Rectal smooth muscle tissue (tissue), 1 donor: ENCODE results near the gene RANBP3.
A peak's percentile ranks its signal among the peaks of the same experiment; 100 is the strongest.

ENCODE experiments used
- H3K27ac ChIP-seq: one replicate; pipeline ENCODE4 v1.7.0; 2013; ENCODE audit warnings: low read depth, low read length, inconsistent platforms
- H3K27me3 ChIP-seq: one replicate; pipeline ENCODE4 v1.7.0; 2013; ENCODE audit warnings: low read length; ENCODE audit not compliant: control insufficient read depth, insufficient read depth
- H3K36me3 ChIP-seq: one replicate; pipeline ENCODE4 v1.7.0; 2013; ENCODE audit warnings: low read length; ENCODE audit not compliant: control insufficient read depth, insufficient read depth
- H3K4me1 ChIP-seq: one replicate; pipeline ENCODE4 v1.7.0; 2013; ENCODE audit warnings: low read length; ENCODE audit not compliant: control insufficient read depth, insufficient read depth
- H3K4me3 ChIP-seq: one replicate; pipeline ENCODE4 v1.7.0; 2013; ENCODE audit warnings: low read length
- H3K9ac ChIP-seq: one replicate; pipeline ENCODE4 v1.7.0; 2013; ENCODE audit warnings: low read length

RANBP3 gene

DNA sequence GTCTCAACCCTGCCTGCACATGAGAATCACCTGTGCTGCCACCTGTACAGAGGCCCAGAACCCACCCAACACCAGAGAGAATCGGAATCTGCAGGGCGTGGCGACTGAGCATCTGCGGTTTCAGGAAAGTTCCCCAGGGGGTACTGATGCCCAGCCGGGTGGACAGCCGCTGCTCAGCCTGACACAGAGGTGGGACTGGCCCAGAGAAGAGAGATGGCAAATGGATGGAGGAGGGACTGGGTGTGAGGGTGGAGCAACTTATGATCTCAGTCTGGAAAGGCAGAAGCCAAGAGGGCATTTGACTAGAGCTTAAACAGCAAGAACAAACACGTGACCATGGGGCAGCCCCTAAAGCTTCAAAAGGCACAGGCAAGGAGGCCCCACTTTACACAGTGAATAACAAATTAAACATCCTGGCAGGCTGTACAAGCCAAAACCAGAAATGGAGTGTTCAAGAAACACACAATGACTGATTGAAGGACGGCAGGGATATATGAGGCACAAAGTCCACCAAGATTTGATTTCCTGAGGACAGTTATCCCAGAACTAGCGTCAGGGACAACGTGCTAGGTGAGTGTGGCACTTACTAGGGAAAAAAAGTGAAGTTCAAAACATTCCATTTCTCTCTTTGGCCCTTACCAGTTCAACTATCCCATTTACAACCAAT, 3.1 kb downstream of the RANBP3 start:
- Histone ChIP-seq H3K27me3 (no peaks in the 10 kb centered on the region), H3K27ac (no peak overlapping the region), H3K36me3 (no peaks in the 10 kb centered on the region), H3K9ac (no peak overlapping the region), H3K4me1 (peaks cover 12% of the 10 kb centered on the region), H3K4me3 (no peak overlapping the region)

DNA sequence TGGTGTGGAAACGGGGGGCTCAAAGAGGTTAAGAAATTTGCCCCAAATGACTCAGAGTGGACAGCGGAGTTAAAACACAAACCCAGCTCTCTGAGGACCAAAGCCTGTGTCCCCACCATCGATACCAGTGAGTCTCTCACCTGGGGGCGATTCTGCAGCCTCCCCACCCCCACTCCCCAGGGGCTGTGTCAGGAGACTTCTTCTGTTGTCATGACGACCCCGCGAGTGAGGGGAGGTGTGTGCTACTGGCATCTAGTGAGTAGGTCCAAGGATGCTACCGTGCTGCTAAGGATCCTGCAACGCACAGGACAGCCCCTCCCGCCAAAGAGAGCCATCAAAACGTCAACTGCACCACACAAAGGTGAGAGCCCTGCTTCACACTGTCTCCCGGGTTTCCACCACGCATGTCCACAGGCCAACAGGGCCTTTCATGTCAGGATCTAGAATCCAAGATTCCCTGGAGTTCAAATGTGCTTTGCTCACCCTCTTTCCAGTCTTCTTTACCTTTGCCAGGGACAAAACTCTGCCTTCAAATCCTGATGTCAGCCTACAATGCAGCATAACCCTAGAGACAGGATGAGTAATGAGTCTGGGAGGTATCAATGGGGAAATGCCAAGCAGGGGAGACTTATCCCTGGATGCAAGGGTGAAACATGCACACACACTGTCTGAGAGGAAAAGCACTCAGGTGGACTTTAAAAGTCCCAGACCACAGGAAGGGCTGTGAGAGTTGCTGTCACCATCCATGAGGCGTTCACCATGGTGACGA, 3.9 kb downstream of the RANBP3 start:
- no peaks in the 10 kb centered on the region for H3K36me3 ChIP-seq
- no peak overlapping the region for H3K4me3 ChIP-seq
- peaks cover 12% of the 10 kb centered on the region for H3K4me1 ChIP-seq
- no peak overlapping the region for H3K27ac ChIP-seq
- no peaks in the 10 kb centered on the region for H3K27me3 ChIP-seq
- H3K9ac ChIP-seq = no peak overlapping the region

DNA sequence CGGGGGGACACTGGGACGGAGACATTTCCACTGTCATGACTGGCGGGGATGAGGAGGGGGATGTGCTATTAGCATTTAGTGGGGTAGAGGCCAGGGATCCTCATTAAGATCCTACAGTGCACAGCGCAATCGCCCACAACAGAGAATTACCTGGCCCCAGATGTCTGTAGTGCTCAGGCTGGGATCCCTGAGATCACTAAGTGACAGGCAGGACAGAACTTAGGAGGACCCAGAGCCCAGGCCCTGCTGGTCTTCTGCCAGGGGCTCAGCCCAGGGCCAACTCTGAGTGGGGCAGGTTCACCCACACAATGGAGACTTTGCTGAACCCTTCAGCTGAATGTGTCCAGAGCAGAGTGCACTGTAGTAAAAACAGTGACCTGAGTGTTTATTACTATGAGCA, 4.6 kb downstream of the RANBP3 start:
- H3K4me3 ChIP-seq = no peak overlapping the region
- no peak overlapping the region for H3K9ac ChIP-seq
- no peaks in the 10 kb centered on the region for H3K36me3 ChIP-seq
- peaks cover 16% of the 10 kb centered on the region for H3K4me1 ChIP-seq
- H3K27me3 ChIP-seq = no peaks in the 10 kb centered on the region
- no peak overlapping the region for H3K27ac ChIP-seq

DNA sequence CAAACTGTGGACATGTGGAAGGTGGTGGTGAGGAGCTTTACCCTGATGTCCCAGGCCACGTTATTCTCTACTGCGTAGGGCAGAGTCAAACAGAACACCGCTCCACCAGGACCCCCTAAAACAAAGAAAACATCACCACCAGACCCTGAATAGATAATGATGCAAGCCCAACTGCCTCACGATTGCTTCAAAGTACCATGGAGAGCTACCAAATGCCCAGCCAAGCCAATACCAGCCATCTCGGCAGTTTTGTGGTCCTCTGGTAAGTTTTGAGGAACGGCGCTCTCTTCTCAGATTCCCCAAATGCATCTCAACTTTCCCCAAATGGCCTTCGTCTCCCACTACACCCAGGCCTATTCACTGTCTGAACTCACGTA, 5.6 kb downstream of the RANBP3 start:
- H3K27me3 ChIP-seq = no peaks in the 10 kb centered on the region
- no peak overlapping the region for H3K9ac ChIP-seq
- no peak overlapping the region for H3K27ac ChIP-seq
- no peaks in the 10 kb centered on the region for H3K36me3 ChIP-seq
- no peak overlapping the region for H3K4me3 ChIP-seq
- H3K4me1 ChIP-seq = peaks cover 25% of the 10 kb centered on the region

DNA sequence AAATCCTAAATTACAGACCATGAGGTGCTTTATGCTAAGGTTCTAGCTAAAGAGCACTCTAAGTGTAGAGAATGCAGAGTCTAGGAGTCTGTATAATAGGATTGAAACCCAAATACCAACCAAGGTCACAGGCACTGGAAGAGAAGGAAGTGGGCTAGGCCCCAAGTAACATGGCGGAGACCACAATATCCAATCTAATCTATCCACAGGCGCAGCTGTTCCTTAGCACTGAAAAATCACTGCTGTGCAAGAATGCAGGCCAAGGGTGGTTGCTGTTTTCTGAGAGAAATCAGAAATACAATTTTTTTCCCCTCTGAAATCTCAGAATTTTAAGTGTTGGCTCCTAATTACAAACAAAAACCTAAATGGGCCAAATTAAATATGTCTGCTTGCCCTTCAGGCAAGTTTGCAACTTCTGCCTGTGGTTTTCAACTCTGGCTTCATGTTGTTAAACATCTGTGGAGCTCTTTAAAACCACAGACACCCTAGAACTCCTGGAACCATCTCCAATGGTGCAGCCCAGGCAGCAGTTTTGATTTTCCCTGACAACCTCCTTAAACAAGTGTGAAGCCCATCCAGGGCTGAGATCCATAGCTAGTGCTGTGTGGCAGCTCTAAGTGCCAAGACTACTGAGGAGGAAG, 6.1 kb downstream of the RANBP3 start:
- Histone ChIP-seq H3K27me3 (no peaks in the 10 kb centered on the region), H3K27ac (no peak overlapping the region), H3K4me1 (peaks cover 27% of the 10 kb centered on the region), H3K4me3 (no peak overlapping the region), H3K36me3 (no peaks in the 10 kb centered on the region), H3K9ac (no peak overlapping the region)

DNA sequence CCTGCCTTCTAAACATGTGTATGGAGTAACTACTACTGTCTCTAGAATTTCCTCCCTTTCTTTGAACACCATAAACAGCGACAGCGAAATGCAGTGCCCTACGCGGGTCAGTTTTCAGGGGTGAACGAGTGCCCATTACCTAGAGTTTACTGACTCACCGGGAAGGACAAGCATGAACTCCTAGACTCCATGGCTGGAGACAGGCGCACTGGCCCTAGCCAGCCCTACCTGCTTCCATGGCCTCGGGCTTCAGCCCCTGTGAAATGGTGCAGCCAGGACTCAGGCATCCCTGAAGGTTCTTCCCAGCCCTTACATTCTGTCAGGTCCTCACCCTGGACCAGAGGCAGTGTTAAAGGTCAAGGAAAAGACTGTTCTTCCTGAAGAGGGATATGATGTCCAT, 8.5 kb downstream of the RANBP3 start:
- H3K27me3 ChIP-seq = no peaks in the 10 kb centered on the region
- peaks cover 32% of the 10 kb centered on the region for H3K4me1 ChIP-seq
- H3K9ac ChIP-seq = no peak overlapping the region
- peaks cover 2% of the 10 kb centered on the region for H3K36me3 ChIP-seq
- no peak overlapping the region for H3K27ac ChIP-seq
- H3K4me3 ChIP-seq = no peak overlapping the region

DNA sequence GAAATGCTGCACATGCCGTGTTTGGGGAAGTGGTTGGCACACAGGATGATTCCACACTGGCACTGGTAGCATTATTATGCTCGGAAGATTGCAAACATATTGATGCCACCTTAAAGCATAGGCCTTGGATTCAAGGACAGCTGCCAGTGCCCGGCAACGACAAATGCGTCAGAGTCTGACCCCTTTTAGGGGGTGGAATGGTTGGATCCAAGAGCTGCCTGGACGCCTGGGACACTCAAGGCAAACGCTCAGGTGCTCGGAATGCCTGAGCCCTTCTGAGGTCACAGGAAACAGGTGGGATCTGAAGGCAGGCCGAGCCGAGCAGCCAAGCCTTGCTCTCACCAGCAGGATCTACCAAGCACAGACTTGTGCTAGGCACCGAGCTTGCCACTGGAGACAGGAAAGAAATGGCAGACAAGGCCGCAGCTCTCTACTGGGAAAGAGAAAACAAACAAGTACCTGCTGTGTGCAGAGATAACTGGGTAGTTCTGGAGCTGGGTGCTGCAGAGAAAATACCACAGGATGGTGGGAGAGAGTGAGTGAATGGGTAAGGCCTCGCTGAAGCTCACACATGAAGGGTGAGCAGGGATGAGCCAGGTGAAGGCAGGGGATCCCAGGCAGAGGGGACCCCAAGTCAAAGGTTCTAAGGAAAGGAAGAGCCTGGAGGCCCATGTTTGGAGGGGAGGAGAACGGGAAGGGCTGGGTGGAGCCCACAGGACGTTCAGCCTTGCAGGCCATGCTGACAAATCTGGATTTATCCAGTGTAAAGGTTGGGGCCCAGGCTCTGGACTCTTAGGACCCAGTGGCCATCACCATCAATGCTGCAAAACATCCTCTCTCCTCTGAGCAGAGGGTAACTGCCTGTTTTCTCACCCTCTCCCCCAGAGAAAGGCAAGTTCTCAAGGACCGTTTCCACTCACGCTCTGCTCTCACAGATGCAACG, 9.2 kb downstream of the RANBP3 start:
- Histone ChIP-seq H3K4me1 (peaks cover 32% of the 10 kb centered on the region), H3K9ac (no peak overlapping the region), H3K27me3 (no peaks in the 10 kb centered on the region), H3K36me3 (peaks cover 2% of the 10 kb centered on the region), H3K4me3 (peak overlapping the region; percentile 1), H3K27ac (peak overlapping the region; percentile 21)

DNA sequence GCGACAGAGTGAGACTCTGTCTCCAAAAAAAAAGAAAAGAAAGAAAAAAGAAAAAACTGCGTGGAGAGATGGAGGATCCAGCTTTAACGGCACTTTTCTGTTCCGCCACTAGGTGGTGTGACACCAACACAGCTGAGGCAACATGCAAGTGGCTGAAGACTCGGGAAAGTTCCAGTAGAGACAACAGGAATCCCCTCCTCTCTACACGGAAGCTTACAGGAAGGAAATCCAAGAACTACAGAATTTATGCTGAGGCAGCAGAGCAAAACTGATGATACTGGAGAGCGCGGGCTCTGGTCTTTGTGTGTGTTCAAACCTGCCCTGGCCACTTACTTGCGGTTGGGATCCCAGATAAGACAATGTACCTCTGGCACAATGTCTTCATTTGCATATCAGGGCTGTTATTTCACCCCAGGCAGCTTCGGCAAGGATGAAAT, 9.9 kb downstream of the RANBP3 start:
- Histone ChIP-seq H3K4me3 (peak overlapping the region; percentile 1), H3K9ac (no peak overlapping the region), H3K36me3 (peaks cover 2% of the 10 kb centered on the region), H3K4me1 (peaks cover 32% of the 10 kb centered on the region), H3K27me3 (no peaks in the 10 kb centered on the region), H3K27ac (peak overlapping the region; percentile 21)

DNA sequence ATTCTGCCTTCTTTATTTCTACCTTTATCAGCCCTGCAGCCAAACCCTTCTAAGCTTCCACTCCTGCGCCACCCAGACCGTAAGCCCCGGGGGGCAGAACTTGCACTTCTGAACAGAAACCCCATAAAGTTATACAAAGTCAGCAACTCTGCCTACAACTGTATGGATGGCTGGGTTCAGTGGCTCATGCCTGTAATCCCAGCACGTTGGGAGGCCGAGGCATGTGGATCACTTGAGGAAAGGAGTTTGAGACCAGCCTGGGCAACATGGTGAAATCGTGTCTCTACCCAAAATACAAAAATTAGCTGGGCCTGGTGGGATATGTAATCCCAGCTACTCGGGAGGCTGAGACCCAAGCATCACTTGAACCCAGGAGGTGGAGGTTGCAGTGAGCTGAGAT, 10.4 kb downstream of the RANBP3 start:
- Histone ChIP-seq H3K36me3 (peaks cover 2% of the 10 kb centered on the region), H3K4me1 (peaks cover 35% of the 10 kb centered on the region), H3K4me3 (no peak overlapping the region), H3K27ac (peak overlapping the region; percentile 78), H3K9ac (no peak overlapping the region), H3K27me3 (no peaks in the 10 kb centered on the region)

DNA sequence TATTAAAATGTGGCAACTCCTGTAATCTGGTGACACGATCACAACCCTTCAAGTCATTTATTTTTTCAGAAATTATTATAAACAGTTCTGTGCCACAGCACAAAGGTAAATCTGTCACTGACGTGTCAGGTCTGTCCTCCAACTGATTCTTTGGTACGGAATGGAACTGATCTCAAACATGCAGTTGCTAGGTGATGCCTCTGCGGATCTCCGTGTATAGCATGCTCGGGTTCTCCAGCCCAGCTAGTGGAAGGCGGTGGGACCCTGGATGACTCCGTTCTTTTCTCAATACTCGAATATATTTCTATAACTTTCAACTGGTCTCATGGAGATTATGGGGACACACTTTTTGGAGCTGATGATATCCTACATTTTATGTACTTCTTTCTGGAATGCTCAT, 11.0 kb downstream of the RANBP3 start:
- H3K9ac ChIP-seq = no peak overlapping the region
- H3K4me1 ChIP-seq = peaks cover 40% of the 10 kb centered on the region
- H3K36me3 ChIP-seq = peaks cover 2% of the 10 kb centered on the region
- H3K4me3 ChIP-seq = no peak overlapping the region
- no peaks in the 10 kb centered on the region for H3K27me3 ChIP-seq
- H3K27ac ChIP-seq = peak overlapping the region; percentile 78

DNA sequence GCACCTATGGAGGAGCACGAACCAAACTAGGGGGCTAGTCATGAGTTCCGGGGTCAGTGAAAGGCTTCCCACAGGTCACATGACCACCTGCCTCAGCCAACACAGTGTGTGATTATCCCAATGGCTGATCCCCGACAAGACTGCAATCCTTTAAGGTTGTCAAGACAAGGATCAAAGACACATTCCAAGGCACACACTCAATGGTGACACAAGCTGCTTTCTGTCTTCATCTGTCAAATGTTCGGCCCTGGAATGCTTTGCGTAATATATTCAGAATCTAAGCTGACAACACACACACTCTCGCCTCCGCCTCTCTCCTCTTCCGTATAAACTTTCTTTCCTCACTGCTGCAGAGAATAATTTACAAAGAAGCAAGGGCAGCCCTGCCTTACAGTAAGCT, 11.7 kb downstream of the RANBP3 start:
- Histone ChIP-seq H3K4me1 (peaks cover 43% of the 10 kb centered on the region), H3K27ac (peak overlapping the region; percentile 78), H3K27me3 (no peaks in the 10 kb centered on the region), H3K9ac (no peak overlapping the region), H3K36me3 (peaks cover 2% of the 10 kb centered on the region), H3K4me3 (no peak overlapping the region)
